ENCODE measurements around the gene CCDC137.

The CCDC137 gene

GRCh38 chr17:81683584-81684441, 17.3 kb downstream of the CCDC137 start, which contains the start of the genes ARL16 and HGS:
Gene ARL16 (minus strand): TSS chr17:81683797. CDS start chr17:81683753, 44 bp downstream.
Gene HGS (plus strand): TSS chr17:81684011. CDS start chr17:81684067, 56 bp downstream.
- H3K9me3 ChIP-seq (ENCODE audit: control insufficient read depth in 1 of 2, low read length in 2 of 2), result no peaks in the 10 kb centered on the region
- H3K4me1 ChIP-seq (ENCODE audit: control insufficient read depth in 1 of 2, insufficient read depth in 2 of 2, low read length in 2 of 2), result peaks cover 9 to 25% of the 10 kb centered on the region in 2 donors
- H3K4me3 ChIP-seq (ENCODE audit: low read depth in 1 of 2, low read length in 2 of 2), result peak within 1 kb of the TSS; percentile 81 to 82
- peak within 1 kb of the TSS; percentile 56 for H3K27ac ChIP-seq (ENCODE audit: low read length)
- no peaks in the 10 kb centered on the region for H3K27me3 ChIP-seq (ENCODE audit: low read depth, low read length)
- peaks cover 21 to 44% of the 10 kb centered on the region in 2 donors for H3K36me3 ChIP-seq (ENCODE audit: control insufficient read depth in 1 of 2, insufficient read depth in 2 of 2, low read length in 2 of 2)

GRCh38 chr17:81684442-81684911, 17.9 kb downstream of the CCDC137 start:
- Histone ChIP-seq H3K36me3 (ENCODE audit: control insufficient read depth in 1 of 2, insufficient read depth in 2 of 2, low read length in 2 of 2) (peaks cover 25 to 50% of the 10 kb centered on the region in 2 donors), H3K4me3 (ENCODE audit: low read depth in 1 of 2, low read length in 2 of 2) (peak overlapping the region; percentile 81 to 82), H3K27me3 (ENCODE audit: low read depth, low read length) (no peaks in the 10 kb centered on the region), H3K27ac (ENCODE audit: low read length) (peak overlapping the region; percentile 53), H3K9me3 (ENCODE audit: control insufficient read depth in 1 of 2, low read length in 2 of 2) (no peaks in the 10 kb centered on the region), H3K4me1 (ENCODE audit: control insufficient read depth in 1 of 2, insufficient read depth in 2 of 2, low read length in 2 of 2) (peaks cover 9 to 25% of the 10 kb centered on the region in 2 donors)

GRCh38 chr17:81685108-81685507, 18.6 kb downstream of the CCDC137 start:
- Histone ChIP-seq H3K9me3 (ENCODE audit: control insufficient read depth in 1 of 2, low read length in 2 of 2) (no peaks in the 10 kb centered on the region), H3K4me3 (ENCODE audit: low read depth in 1 of 2, low read length in 2 of 2) (peak overlapping the region; percentile 81 to 82), H3K27me3 (ENCODE audit: low read depth, low read length) (no peaks in the 10 kb centered on the region), H3K4me1 (ENCODE audit: control insufficient read depth in 1 of 2, insufficient read depth in 2 of 2, low read length in 2 of 2) (peaks cover 9 to 25% of the 10 kb centered on the region in 2 donors), H3K36me3 (ENCODE audit: control insufficient read depth in 1 of 2, insufficient read depth in 2 of 2, low read length in 2 of 2) (peaks cover 25 to 50% of the 10 kb centered on the region in 2 donors), H3K27ac (ENCODE audit: low read length) (peak overlapping the region; percentile 53)

- H3K4me3 ChIP-seq (ENCODE audit: low read depth in 1 of 2, low read length in 2 of 2), result no peak overlapping the region
- no peaks in the 10 kb centered on the region for H3K9me3 ChIP-seq (ENCODE audit: control insufficient read depth in 1 of 2, low read length in 2 of 2)
- H3K4me1 ChIP-seq (ENCODE audit: control insufficient read depth in 1 of 2, insufficient read depth in 2 of 2, low read length in 2 of 2), result peaks cover 9 to 25% of the 10 kb centered on the region in 2 donors
- H3K27ac ChIP-seq (ENCODE audit: low read length), result no peak overlapping the region
- peaks cover 33 to 60% of the 10 kb centered on the region in 2 donors for H3K36me3 ChIP-seq (ENCODE audit: control insufficient read depth in 1 of 2, insufficient read depth in 2 of 2, low read length in 2 of 2)
- H3K27me3 ChIP-seq (ENCODE audit: low read depth, low read length), result no peaks in the 10 kb centered on the region
These were observed 20.1 kb downstream of the CCDC137 start for GRCh38 chr17:81686614-81687013.

- Histone ChIP-seq H3K27ac (ENCODE audit: low read length) (no peak overlapping the region), H3K4me1 (ENCODE audit: control insufficient read depth in 1 of 2, insufficient read depth in 2 of 2, low read length in 2 of 2) (peaks cover 9 to 16% of the 10 kb centered on the region in 2 donors), H3K9me3 (ENCODE audit: control insufficient read depth in 1 of 2, low read length in 2 of 2) (no peaks in the 10 kb centered on the region), H3K36me3 (ENCODE audit: control insufficient read depth in 1 of 2, insufficient read depth in 2 of 2, low read length in 2 of 2) (peaks cover 39 to 72% of the 10 kb centered on the region in 2 donors), H3K27me3 (ENCODE audit: low read depth, low read length) (no peaks in the 10 kb centered on the region), H3K4me3 (ENCODE audit: low read depth in 1 of 2, low read length in 2 of 2) (no peak overlapping the region)
These were observed 21.4 kb downstream of the CCDC137 start for GRCh38 chr17:81687770-81688541.

GRCh38 chr17:81688616-81689015, 22.1 kb downstream of the CCDC137 start:
- no peak overlapping the region for H3K4me3 ChIP-seq (ENCODE audit: low read depth in 1 of 2, low read length in 2 of 2)
- no peaks in the 10 kb centered on the region for H3K27me3 ChIP-seq (ENCODE audit: low read depth, low read length)
- H3K4me1 ChIP-seq (ENCODE audit: control insufficient read depth in 1 of 2, insufficient read depth in 2 of 2, low read length in 2 of 2), result peaks cover 9 to 13% of the 10 kb centered on the region in 2 donors
- H3K36me3 ChIP-seq (ENCODE audit: control insufficient read depth in 1 of 2, insufficient read depth in 2 of 2, low read length in 2 of 2), result peaks cover 39 to 78% of the 10 kb centered on the region in 2 donors
- H3K27ac ChIP-seq (ENCODE audit: low read length), result no peak overlapping the region
- no peaks in the 10 kb centered on the region for H3K9me3 ChIP-seq (ENCODE audit: control insufficient read depth in 1 of 2, low read length in 2 of 2)

GRCh38 chr17:81690066-81690465, 23.5 kb downstream of the CCDC137 start:
- Histone ChIP-seq H3K4me3 (ENCODE audit: low read depth in 1 of 2, low read length in 2 of 2) (no peak overlapping the region), H3K27ac (ENCODE audit: low read length) (no peak overlapping the region), H3K9me3 (ENCODE audit: control insufficient read depth in 1 of 2, low read length in 2 of 2) (no peaks in the 10 kb centered on the region), H3K4me1 (ENCODE audit: control insufficient read depth in 1 of 2, insufficient read depth in 2 of 2, low read length in 2 of 2) (peaks cover 3 to 7% of the 10 kb centered on the region in 2 donors), H3K36me3 (ENCODE audit: control insufficient read depth in 1 of 2, insufficient read depth in 2 of 2, low read length in 2 of 2) (peaks cover 52 to 88% of the 10 kb centered on the region in 2 donors), H3K27me3 (ENCODE audit: low read depth, low read length) (no peaks in the 10 kb centered on the region)

GRCh38 chr17:81690549-81690948, 24.0 kb downstream of the CCDC137 start:
- Histone ChIP-seq H3K9me3 (ENCODE audit: control insufficient read depth in 1 of 2, low read length in 2 of 2) (no peaks in the 10 kb centered on the region), H3K27ac (ENCODE audit: low read length) (no peak overlapping the region), H3K36me3 (ENCODE audit: control insufficient read depth in 1 of 2, insufficient read depth in 2 of 2, low read length in 2 of 2) (peaks cover 55 to 93% of the 10 kb centered on the region in 2 donors), H3K4me3 (ENCODE audit: low read depth in 1 of 2, low read length in 2 of 2) (no peak overlapping the region), H3K4me1 (ENCODE audit: control insufficient read depth in 1 of 2, insufficient read depth in 2 of 2, low read length in 2 of 2) (peaks cover 0 to 2% of the 10 kb centered on the region in 2 donors), H3K27me3 (ENCODE audit: low read depth, low read length) (no peaks in the 10 kb centered on the region)

GRCh38 chr17:81691196-81691595, 24.7 kb downstream of the CCDC137 start:
- H3K4me1 ChIP-seq (ENCODE audit: control insufficient read depth in 1 of 2, insufficient read depth in 2 of 2, low read length in 2 of 2), result no peaks in the 10 kb centered on the region
- no peaks in the 10 kb centered on the region for H3K9me3 ChIP-seq (ENCODE audit: control insufficient read depth in 1 of 2, low read length in 2 of 2)
- H3K27ac ChIP-seq (ENCODE audit: low read length), result no peak overlapping the region
- peaks cover 54 to 99% of the 10 kb centered on the region in 2 donors for H3K36me3 ChIP-seq (ENCODE audit: control insufficient read depth in 1 of 2, insufficient read depth in 2 of 2, low read length in 2 of 2)
- no peak overlapping the region for H3K4me3 ChIP-seq (ENCODE audit: low read depth in 1 of 2, low read length in 2 of 2)
- H3K27me3 ChIP-seq (ENCODE audit: low read depth, low read length), result no peaks in the 10 kb centered on the region

GRCh38 chr17:81691608-81692007, 25.1 kb downstream of the CCDC137 start:
- no peak overlapping the region for H3K27ac ChIP-seq (ENCODE audit: low read length)
- H3K4me1 ChIP-seq (ENCODE audit: control insufficient read depth in 1 of 2, insufficient read depth in 2 of 2, low read length in 2 of 2), result no peaks in the 10 kb centered on the region
- H3K36me3 ChIP-seq (ENCODE audit: control insufficient read depth in 1 of 2, insufficient read depth in 2 of 2, low read length in 2 of 2), result peaks cover 50 to 99% of the 10 kb centered on the region in 2 donors
- H3K4me3 ChIP-seq (ENCODE audit: low read depth in 1 of 2, low read length in 2 of 2), result no peak overlapping the region
- H3K27me3 ChIP-seq (ENCODE audit: low read depth, low read length), result no peaks in the 10 kb centered on the region
- H3K9me3 ChIP-seq (ENCODE audit: control insufficient read depth in 1 of 2, low read length in 2 of 2), result no peaks in the 10 kb centered on the region
